Measurements from ENCODE around the gene SLC66A1. TPM values are rescaled to one million over a fixed set of nuclear protein-coding genes. Genes with fewer than 3 reads are reported as not detected.

SLC66A1 gene
- polyA plus RNA-seq, 2 donors: 8.6 to 8.9 TPM

DNA sequence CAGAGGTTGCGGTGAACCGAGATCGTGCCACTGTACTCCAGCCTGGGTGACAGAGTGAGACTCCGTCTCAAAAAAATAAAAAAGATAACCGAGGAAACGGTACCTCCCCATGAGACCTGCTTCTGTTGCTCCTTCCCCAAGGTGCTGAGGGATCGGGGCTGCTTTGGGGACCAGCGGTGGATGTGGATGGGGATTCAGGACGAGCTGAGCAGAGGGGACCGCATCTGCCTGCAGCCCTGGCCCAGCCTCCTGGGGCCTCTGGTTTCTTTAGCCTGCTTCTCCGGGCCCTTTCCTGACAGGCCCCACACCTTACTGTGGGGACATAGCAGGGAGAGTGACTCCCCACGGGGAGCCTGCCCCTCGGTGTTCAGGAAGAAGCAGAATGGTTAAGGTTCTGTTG is 17.1 kb downstream of the SLC66A1 start:
- H3K4me3 ChIP-seq (ENCODE audit: low read depth in 1 of 2, low read length in 2 of 2): no peak overlapping the region
- WGBS, 2 donors: 90% methylated on average over 13 of the region's 13 CpGs
- H3K27ac ChIP-seq (ENCODE audit: low read depth in 2 of 2, low read length in 1 of 2): no peak overlapping the region
- H3K36me3 ChIP-seq (ENCODE audit: control insufficient read depth in 2 of 2, insufficient read depth in 2 of 2, low read length in 1 of 2): peaks cover 13 to 39% of the 10 kb centered on the region in 2 donors
- H3K4me1 ChIP-seq (ENCODE audit: control insufficient read depth in 2 of 2, insufficient read depth in 2 of 2, low read length in 1 of 2): no peaks in the 10 kb centered on the region
- no peaks in the 10 kb centered on the region for H3K27me3 ChIP-seq (ENCODE audit: control insufficient read depth in 1 of 2, insufficient read depth in 2 of 2, low read length in 2 of 2)
- H3K9me3 ChIP-seq (ENCODE audit: control insufficient read depth in 2 of 2, insufficient read depth in 1 of 2, low read depth in 1 of 2, low read length in 1 of 2): no peaks in the 10 kb centered on the region

DNA sequence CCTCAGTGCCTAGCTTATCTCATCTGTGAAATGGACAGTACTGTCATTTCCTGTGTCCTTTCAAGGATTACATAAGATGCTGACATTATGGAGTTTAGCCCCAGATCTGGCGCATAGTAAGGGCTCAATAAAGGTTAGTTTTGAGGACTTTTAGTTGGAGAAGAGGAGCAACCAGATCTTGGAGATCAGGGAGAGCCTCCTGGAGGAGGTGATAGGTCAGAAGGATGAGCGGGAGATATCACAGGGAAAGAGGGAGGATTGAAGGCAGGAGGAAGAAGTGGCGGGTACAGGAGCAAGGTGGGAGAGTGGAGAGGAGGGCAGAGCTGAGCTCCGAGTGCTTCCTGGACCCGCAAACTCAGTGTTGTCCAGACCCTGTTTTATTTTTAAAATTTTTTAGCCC is 17.5 kb downstream of the SLC66A1 start:
- 94 to 95% methylated on average over 5 of the region's 5 CpGs for WGBS, 2 donors
- Histone ChIP-seq H3K4me1 (ENCODE audit: control insufficient read depth in 2 of 2, insufficient read depth in 2 of 2, low read length in 1 of 2) (no peaks in the 10 kb centered on the region), H3K27me3 (ENCODE audit: control insufficient read depth in 1 of 2, insufficient read depth in 2 of 2, low read length in 2 of 2) (no peaks in the 10 kb centered on the region), H3K36me3 (ENCODE audit: control insufficient read depth in 2 of 2, insufficient read depth in 2 of 2, low read length in 1 of 2) (peaks cover 12 to 34% of the 10 kb centered on the region in 2 donors), H3K9me3 (ENCODE audit: control insufficient read depth in 2 of 2, insufficient read depth in 1 of 2, low read depth in 1 of 2, low read length in 1 of 2) (no peaks in the 10 kb centered on the region), H3K4me3 (ENCODE audit: low read depth in 1 of 2, low read length in 2 of 2) (no peak overlapping the region), H3K27ac (ENCODE audit: low read depth in 2 of 2, low read length in 1 of 2) (no peak overlapping the region)

DNA sequence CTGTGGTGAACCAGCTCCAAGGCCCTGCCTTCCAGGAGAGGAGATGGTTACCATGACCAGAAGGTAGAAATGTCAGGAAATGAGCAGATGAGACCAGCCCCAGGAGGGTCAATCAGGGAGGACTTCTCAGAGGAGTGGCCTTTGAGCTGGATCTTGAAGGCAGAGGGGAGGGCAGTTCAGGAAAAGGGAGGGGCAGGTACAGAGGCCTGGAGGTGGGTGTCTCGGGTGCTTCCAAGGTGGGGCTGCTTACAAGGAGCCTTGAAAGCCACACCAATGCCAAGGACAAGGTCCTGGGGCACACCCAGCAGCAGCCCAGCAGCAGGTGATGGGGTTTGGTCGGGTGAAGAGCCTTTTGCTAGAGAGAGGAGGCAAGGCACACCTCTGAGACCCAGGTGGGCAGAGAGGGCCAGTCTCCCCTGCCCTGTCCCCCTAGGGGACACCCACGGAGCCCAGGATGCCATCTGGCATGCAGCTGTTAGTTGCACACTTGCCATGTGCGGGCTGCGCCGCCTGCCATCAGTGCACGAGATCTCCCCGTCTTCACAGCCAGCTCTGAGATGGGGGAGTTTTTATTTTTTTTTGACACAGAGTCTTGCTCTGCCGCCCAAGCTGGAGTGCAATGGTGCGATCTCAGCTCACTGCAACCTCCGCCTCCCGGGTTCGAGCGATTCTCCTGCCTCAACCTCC is 18.5 kb downstream of the SLC66A1 start:
- Histone ChIP-seq H3K4me1 (ENCODE audit: control insufficient read depth in 2 of 2, insufficient read depth in 2 of 2, low read length in 1 of 2) (no peaks in the 10 kb centered on the region), H3K36me3 (ENCODE audit: control insufficient read depth in 2 of 2, insufficient read depth in 2 of 2, low read length in 1 of 2) (peaks cover 5 to 27% of the 10 kb centered on the region in 2 donors)
- 86 to 89% methylated on average over 14 of the region's 14 CpGs for WGBS, 2 donors

GRCh38 chr1:19331262-19331878 is 19.2 kb downstream of the SLC66A1 start:
- H3K9me3 ChIP-seq (ENCODE audit: control insufficient read depth in 2 of 2, insufficient read depth in 1 of 2, low read depth in 1 of 2, low read length in 1 of 2): no peaks in the 10 kb centered on the region
- H3K27ac ChIP-seq (ENCODE audit: low read depth in 2 of 2, low read length in 1 of 2): no peak overlapping the region
- H3K27me3 ChIP-seq (ENCODE audit: control insufficient read depth in 1 of 2, insufficient read depth in 2 of 2, low read length in 2 of 2): no peaks in the 10 kb centered on the region
- H3K4me3 ChIP-seq (ENCODE audit: low read depth in 1 of 2, low read length in 2 of 2): no peak overlapping the region
- H3K4me1 ChIP-seq (ENCODE audit: control insufficient read depth in 2 of 2, insufficient read depth in 2 of 2, low read length in 1 of 2): no peaks in the 10 kb centered on the region
- WGBS, 2 donors: 75 to 85% methylated on average over 13 of the region's 13 CpGs
- H3K36me3 ChIP-seq (ENCODE audit: control insufficient read depth in 2 of 2, insufficient read depth in 2 of 2, low read length in 1 of 2): peaks cover 5 to 21% of the 10 kb centered on the region in 2 donors

More for the DNA sequence above, 18.5 kb downstream of the SLC66A1 start:
- Histone ChIP-seq H3K27me3 (ENCODE audit: control insufficient read depth in 1 of 2, insufficient read depth in 2 of 2, low read length in 2 of 2) (no peaks in the 10 kb centered on the region), H3K9me3 (ENCODE audit: control insufficient read depth in 2 of 2, insufficient read depth in 1 of 2, low read depth in 1 of 2, low read length in 1 of 2) (no peaks in the 10 kb centered on the region), H3K27ac (ENCODE audit: low read depth in 2 of 2, low read length in 1 of 2) (no peak overlapping the region), H3K4me3 (ENCODE audit: low read depth in 1 of 2, low read length in 2 of 2) (no peak overlapping the region)

GRCh38 chr1:19332832-19333231 is 20.7 kb downstream of the SLC66A1 start:
- Histone ChIP-seq H3K36me3 (ENCODE audit: control insufficient read depth in 2 of 2, insufficient read depth in 2 of 2, low read length in 1 of 2) (peaks cover 2 to 13% of the 10 kb centered on the region in 2 donors), H3K9me3 (ENCODE audit: control insufficient read depth in 2 of 2, insufficient read depth in 1 of 2, low read depth in 1 of 2, low read length in 1 of 2) (no peaks in the 10 kb centered on the region)
- WGBS, 2 donors: 87 to 88% methylated on average over 12 of the region's 12 CpGs

GRCh38 chr1:19333587-19334354 is 21.6 kb downstream of the SLC66A1 start:
- no peak overlapping the region for H3K4me3 ChIP-seq (ENCODE audit: low read depth in 1 of 2, low read length in 2 of 2)
- H3K36me3 ChIP-seq (ENCODE audit: control insufficient read depth in 2 of 2, insufficient read depth in 2 of 2, low read length in 1 of 2): peaks cover 0 to 12% of the 10 kb centered on the region in 2 donors
- 79 to 81% methylated on average over 9 of the region's 9 CpGs for WGBS, 2 donors

More at GRCh38 chr1:19332832-19333231, 20.7 kb downstream of the SLC66A1 start:
- Histone ChIP-seq H3K4me3 (ENCODE audit: low read depth in 1 of 2, low read length in 2 of 2) (no peak overlapping the region), H3K4me1 (ENCODE audit: control insufficient read depth in 2 of 2, insufficient read depth in 2 of 2, low read length in 1 of 2) (no peaks in the 10 kb centered on the region), H3K27ac (ENCODE audit: low read depth in 2 of 2, low read length in 1 of 2) (no peak overlapping the region), H3K27me3 (ENCODE audit: control insufficient read depth in 1 of 2, insufficient read depth in 2 of 2, low read length in 2 of 2) (no peaks in the 10 kb centered on the region)

GRCh38 chr1:19336543-19336942 is 24.4 kb downstream of the SLC66A1 start:
- 79% methylated on average over 7 of the region's 7 CpGs for WGBS, 2 donors
- Histone ChIP-seq H3K27me3 (ENCODE audit: control insufficient read depth in 1 of 2, insufficient read depth in 2 of 2, low read length in 2 of 2) (no peaks in the 10 kb centered on the region), H3K9me3 (ENCODE audit: control insufficient read depth in 2 of 2, insufficient read depth in 1 of 2, low read depth in 1 of 2, low read length in 1 of 2) (no peaks in the 10 kb centered on the region), H3K27ac (ENCODE audit: low read depth in 2 of 2, low read length in 1 of 2) (no peak overlapping the region), H3K4me3 (ENCODE audit: low read depth in 1 of 2, low read length in 2 of 2) (no peak overlapping the region), H3K36me3 (ENCODE audit: control insufficient read depth in 2 of 2, insufficient read depth in 2 of 2, low read length in 1 of 2) (peaks cover 4 to 19% of the 10 kb centered on the region in 2 donors), H3K4me1 (ENCODE audit: control insufficient read depth in 2 of 2, insufficient read depth in 2 of 2, low read length in 1 of 2) (no peaks in the 10 kb centered on the region)

More at GRCh38 chr1:19333587-19334354, 21.6 kb downstream of the SLC66A1 start:
- H3K27me3 ChIP-seq (ENCODE audit: control insufficient read depth in 1 of 2, insufficient read depth in 2 of 2, low read length in 2 of 2): no peaks in the 10 kb centered on the region
- H3K9me3 ChIP-seq (ENCODE audit: control insufficient read depth in 2 of 2, insufficient read depth in 1 of 2, low read depth in 1 of 2, low read length in 1 of 2): no peaks in the 10 kb centered on the region
- no peak overlapping the region for H3K27ac ChIP-seq (ENCODE audit: low read depth in 2 of 2, low read length in 1 of 2)
- no peaks in the 10 kb centered on the region for H3K4me1 ChIP-seq (ENCODE audit: control insufficient read depth in 2 of 2, insufficient read depth in 2 of 2, low read length in 1 of 2)

DNA sequence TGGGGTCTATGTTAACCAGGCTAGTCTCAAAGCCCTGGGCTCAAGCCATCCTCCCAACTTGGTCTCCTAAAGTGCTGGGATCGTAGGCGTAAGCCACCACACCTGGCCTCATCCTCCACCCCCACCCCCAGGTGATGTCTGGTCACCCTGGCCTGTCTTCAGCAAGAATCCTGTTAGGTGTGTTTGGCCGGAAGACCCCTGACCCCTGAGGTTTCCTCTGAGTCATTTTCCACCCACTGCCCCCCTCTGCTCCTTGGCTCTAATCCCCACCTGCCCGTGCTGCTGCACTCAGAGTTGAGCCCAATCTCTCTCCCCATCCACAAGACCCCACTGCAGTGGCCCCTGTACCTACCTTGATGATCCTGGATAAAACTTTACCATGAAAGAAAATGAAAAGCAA is 25.2 kb downstream of the SLC66A1 start:
- Histone ChIP-seq H3K9me3 (ENCODE audit: control insufficient read depth in 2 of 2, insufficient read depth in 1 of 2, low read depth in 1 of 2, low read length in 1 of 2) (no peaks in the 10 kb centered on the region), H3K27ac (ENCODE audit: low read depth in 2 of 2, low read length in 1 of 2) (no peak overlapping the region), H3K36me3 (ENCODE audit: control insufficient read depth in 2 of 2, insufficient read depth in 2 of 2, low read length in 1 of 2) (peaks cover 4 to 24% of the 10 kb centered on the region in 2 donors), H3K4me1 (ENCODE audit: control insufficient read depth in 2 of 2, insufficient read depth in 2 of 2, low read length in 1 of 2) (no peaks in the 10 kb centered on the region), H3K4me3 (ENCODE audit: low read depth in 1 of 2, low read length in 2 of 2) (no peak overlapping the region), H3K27me3 (ENCODE audit: control insufficient read depth in 1 of 2, insufficient read depth in 2 of 2, low read length in 2 of 2) (no peaks in the 10 kb centered on the region)
- WGBS, 2 donors: 83 to 88% methylated on average over 4 of the region's 4 CpGs

- H3K4me3 ChIP-seq (ENCODE audit: low read depth in 1 of 2, low read length in 2 of 2): no peak overlapping the region
- no peaks in the 10 kb centered on the region for H3K4me1 ChIP-seq (ENCODE audit: control insufficient read depth in 2 of 2, insufficient read depth in 2 of 2, low read length in 1 of 2)
- H3K36me3 ChIP-seq (ENCODE audit: control insufficient read depth in 2 of 2, insufficient read depth in 2 of 2, low read length in 1 of 2): peaks cover 4 to 32% of the 10 kb centered on the region in 2 donors
These were observed 26.2 kb downstream of the SLC66A1 start for GRCh38 chr1:19338323-19338762.

More at GRCh38 chr1:19338323-19338762, 26.2 kb downstream of the SLC66A1 start:
- H3K27ac ChIP-seq (ENCODE audit: low read depth in 2 of 2, low read length in 1 of 2): no peak overlapping the region
- 75 to 82% methylated on average over 27 of the region's 27 CpGs for WGBS, 2 donors
- H3K9me3 ChIP-seq (ENCODE audit: control insufficient read depth in 2 of 2, insufficient read depth in 1 of 2, low read depth in 1 of 2, low read length in 1 of 2): no peaks in the 10 kb centered on the region
- H3K27me3 ChIP-seq (ENCODE audit: control insufficient read depth in 1 of 2, insufficient read depth in 2 of 2, low read length in 2 of 2): no peaks in the 10 kb centered on the region

All from esophagus (tissue), 2 donors.